ENCODE results near the gene LARP7.
"Not testable (repeated sequence)": the region's sequence is repeated elsewhere in the genome, so short reads cannot be mapped to it uniquely, and the experiment has no call there.

The LARP7 gene

DNA sequence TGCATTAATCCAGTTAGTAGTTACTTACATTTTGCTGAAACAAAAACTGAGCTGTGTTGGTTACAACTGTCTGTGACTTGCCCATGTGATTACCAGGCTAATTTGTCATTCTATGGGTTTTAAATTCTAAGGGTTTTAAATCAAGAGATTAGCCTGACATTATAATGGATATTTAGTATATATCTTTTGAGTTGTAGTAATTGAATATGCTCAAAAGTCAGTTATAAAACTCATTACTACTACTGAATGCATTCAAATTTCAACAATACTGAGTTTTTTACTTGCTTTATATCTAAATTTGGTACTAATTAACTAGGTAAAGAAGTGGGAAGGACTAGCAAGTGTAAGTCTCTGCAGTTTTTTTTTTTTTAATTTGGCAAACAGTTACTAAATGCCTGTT, 14.7 kb downstream of the LARP7 start:
- DNase-seq (ENCODE audit: low read depth): no peak
- TF ChIP-seq, protein P1, sequence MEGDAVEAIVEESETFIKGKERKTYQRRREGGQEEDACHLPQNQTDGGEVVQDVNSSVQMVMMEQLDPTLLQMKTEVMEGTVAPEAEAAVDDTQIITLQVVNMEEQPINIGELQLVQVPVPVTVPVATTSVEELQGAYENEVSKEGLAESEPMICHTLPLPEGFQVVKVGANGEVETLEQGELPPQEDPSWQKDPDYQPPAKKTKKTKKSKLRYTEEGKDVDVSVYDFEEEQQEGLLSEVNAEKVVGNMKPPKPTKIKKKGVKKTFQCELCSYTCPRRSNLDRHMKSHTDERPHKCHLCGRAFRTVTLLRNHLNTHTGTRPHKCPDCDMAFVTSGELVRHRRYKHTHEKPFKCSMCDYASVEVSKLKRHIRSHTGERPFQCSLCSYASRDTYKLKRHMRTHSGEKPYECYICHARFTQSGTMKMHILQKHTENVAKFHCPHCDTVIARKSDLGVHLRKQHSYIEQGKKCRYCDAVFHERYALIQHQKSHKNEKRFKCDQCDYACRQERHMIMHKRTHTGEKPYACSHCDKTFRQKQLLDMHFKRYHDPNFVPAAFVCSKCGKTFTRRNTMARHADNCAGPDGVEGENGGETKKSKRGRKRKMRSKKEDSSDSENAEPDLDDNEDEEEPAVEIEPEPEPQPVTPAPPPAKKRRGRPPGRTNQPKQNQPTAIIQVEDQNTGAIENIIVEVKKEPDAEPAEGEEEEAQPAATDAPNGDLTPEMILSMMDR (conservative IDR thresholded peaks at IDR 0.05; ENCODE audit: low read depth, low read length): no peak

GRCh38 chr4:112652216-112652615, 15.3 kb downstream of the LARP7 start:
- no peak for DNase-seq (ENCODE audit: low read depth)
- TF ChIP-seq, protein P1 (conservative IDR thresholded peaks at IDR 0.05; ENCODE audit: low read depth, low read length): no peak
- H3K4me3 ChIP-seq (ENCODE audit: low read depth, low read length): no peak overlapping the region

More for the DNA sequence above, 14.7 kb downstream of the LARP7 start:
- H3K4me3 ChIP-seq (ENCODE audit: low read depth, low read length): no peak overlapping the region

DNA sequence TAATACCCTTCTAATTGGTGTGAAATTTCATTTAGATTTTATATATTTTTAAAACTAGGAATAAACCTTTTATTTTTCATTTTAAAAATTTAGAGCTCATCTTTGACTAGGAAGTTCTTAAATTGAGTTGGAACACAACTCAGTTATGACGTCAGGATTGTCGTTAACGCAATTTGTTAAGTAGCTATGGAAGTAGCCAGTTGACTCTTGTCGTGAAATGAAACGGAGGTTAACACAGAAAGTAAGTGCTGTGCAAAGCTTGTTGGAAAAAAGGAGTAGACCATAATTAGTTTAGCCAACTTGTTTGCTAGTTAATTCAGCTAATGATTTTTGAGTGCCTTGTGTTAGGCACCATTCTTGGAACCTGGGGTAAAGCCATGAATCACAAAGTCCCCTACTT, 18.3 kb downstream of the LARP7 start:
- TF ChIP-seq, protein P1 (conservative IDR thresholded peaks at IDR 0.05; ENCODE audit: low read depth, low read length): no peak
- H3K4me3 ChIP-seq (ENCODE audit: low read depth, low read length): no peak overlapping the region
- DNase-seq (ENCODE audit: low read depth): no peak

GRCh38 chr4:112656115-112656514, 19.2 kb downstream of the LARP7 start:
- not testable (repeated sequence) for H3K4me3 ChIP-seq (ENCODE audit: low read depth, low read length); DNase-seq (ENCODE audit: low read depth)

DNA sequence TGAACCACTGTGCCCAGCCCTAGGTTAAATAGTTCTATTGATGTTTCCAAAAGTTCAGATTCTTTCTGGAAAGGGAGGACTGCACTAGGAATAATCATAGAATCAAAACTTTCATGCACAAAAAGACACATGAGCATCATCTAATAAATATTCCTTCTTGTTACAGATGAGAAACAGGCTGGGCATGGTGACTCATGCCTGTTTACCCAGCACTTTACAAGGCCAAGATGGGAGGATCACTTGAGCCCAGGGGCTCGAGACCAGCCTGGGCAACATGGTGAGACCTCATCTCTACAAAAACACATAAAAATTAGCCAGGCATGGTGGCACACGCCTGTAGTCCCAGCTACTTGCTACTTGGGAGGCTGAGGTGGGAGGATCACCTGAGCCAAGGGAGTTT, 27.7 kb downstream of the LARP7 start:
- H3K4me3 ChIP-seq (ENCODE audit: low read depth, low read length): no peak overlapping the region
- DNase-seq (ENCODE audit: low read depth): no peak
- TF ChIP-seq, protein P1 (conservative IDR thresholded peaks at IDR 0.05; ENCODE audit: low read depth, low read length): no peak

DNA sequence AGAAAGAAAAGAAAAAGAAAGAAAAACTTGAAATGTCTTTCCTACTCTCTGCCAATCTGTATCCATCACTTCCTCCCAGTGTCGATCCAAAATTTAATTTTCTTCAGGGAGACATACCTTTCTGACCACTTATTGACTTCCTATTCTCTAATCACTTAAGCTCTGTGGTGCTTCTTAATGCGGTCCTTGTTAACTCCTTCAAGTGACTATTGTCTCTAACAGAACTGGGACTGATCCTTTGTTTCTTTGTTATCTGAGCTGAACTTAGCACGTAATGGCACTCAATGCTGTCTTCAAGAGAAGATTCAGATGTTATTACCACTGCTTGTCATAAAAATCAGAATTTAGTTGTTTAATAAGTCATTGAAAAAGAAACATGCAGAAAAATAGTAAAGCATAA, 31.2 kb downstream of the LARP7 start:
- no peak for DNase-seq (ENCODE audit: low read depth)
- TF ChIP-seq, protein P1 (conservative IDR thresholded peaks at IDR 0.05; ENCODE audit: low read depth, low read length): no peak
- H3K4me3 ChIP-seq (ENCODE audit: low read depth, low read length): no peak overlapping the region

DNA sequence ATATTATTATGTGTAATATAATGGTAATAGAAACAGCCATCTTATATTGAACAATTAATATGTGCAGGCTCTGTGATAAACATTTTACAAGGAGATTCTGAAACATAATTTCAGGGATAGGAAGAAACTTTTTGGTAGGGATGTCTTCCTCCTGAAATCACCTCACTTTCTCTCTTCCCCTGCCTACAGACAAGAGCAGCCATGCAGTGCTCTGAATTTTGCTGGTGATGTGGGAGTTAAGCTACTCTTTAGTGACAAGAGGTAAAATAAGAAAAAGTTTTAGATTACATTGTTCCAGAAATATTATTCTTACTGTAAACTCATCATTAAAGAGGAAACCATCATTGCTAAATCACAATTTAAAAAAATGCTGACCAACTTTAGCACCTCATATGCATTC, 36.1 kb downstream of the LARP7 start:
- H3K4me3 ChIP-seq (ENCODE audit: low read depth, low read length): no peak overlapping the region
- TF ChIP-seq, protein P1 (conservative IDR thresholded peaks at IDR 0.05; ENCODE audit: low read depth, low read length): no peak
- DNase-seq (ENCODE audit: low read depth): no peak

DNA sequence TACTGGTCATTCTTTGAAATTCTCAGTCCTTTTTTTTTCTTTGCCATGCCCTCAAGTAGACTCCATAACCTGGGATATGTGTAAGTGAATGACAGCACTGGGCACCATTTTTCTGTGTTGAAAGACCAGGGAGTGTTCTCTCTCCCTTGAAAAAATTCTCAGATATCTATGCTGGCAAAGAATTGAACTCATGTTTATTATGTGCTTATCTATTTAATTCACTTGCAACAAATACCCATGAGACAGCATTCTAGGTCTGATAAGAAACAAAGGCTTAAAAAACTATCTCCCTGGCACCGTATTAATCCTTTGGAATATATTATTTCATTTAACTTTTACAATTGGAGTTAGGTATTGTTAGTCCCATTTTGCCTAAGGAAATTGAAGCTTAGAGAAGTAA, 36.7 kb downstream of the LARP7 start:
- DNase-seq (ENCODE audit: low read depth): no peak
- no peak overlapping the region for H3K4me3 ChIP-seq (ENCODE audit: low read depth, low read length)
- TF ChIP-seq, protein P1 (conservative IDR thresholded peaks at IDR 0.05; ENCODE audit: low read depth, low read length): no peak
